HepG2 (cell line): ENCODE results near the gene THBS4. TPM values are rescaled to one million over a fixed set of nuclear protein-coding genes. Genes with fewer than 3 reads are reported as not detected.

ENCODE experiments used
- ATAC-seq: fragments of 200-7000 bp; cut with Tn5 transposase; 3 replicates; pipeline ENCODE4 v1.9.1; 2020; ENCODE audit warnings: mild to moderate bottlenecking, moderate library complexity
- BruUV-seq: library from RNA; stranded (reverse); fragments of 400-500 nt; replicated peaks from 2 replicates; lab custom pipeline; 2021; lab: Mats Ljungman, UMichigan
- CTCF ChIA-PET: fragments of 300-600 bp; formaldehyde crosslinking; extraction: SDS; loops from one replicate; lab custom pipeline; 2021; ENCODE audit warnings: low total read pairs, inconsistent platforms, low intra/inter-chr PET ratio; lab: Yijun Ruan, JAX
- POLR2A ChIA-PET: fragments of 350-600 bp; sonication (Branson Sonifier 250); formaldehyde crosslinking; loops from one replicate; lab custom pipeline; 2020; ENCODE audit warnings: antibody characterized with exemption, inconsistent platforms; lab: Yijun Ruan, JAX
- DNase-seq: peaks from one replicate; pipeline ENCODE4 v3.0.0-alpha.2; 2015; ENCODE audit warnings: low spot score
- FAIRE-seq: peaks from 3 replicates; lab custom pipeline; 2011; peaks lifted over from hg19 to GRCh38; lab: Jason Lieb, UNC
- H2AFZ ChIP-seq: one replicate; pipeline ENCODE4 v1.6.1; 2011; ENCODE audit warnings: low read length, inconsistent platforms
- H3K27ac ChIP-seq: fragments of 300-600 bp; 3 replicates; pipeline ENCODE4 v1.8.0; 2011; ENCODE audit warnings: mixed run types, mild to moderate bottlenecking, mixed read lengths, low read length, inconsistent platforms; ENCODE audit not compliant: insufficient read depth; ENCODE audit errors: extremely low read length
- H3K27me3 ChIP-seq, 2 experiments: fragments of 200-600 bp in 1 of 2; 2 replicates in 1 of 2; 3 replicates in 1 of 2; pipeline versions ENCODE4 v1.6.0 to v1.8.0; 2011; ENCODE audit warnings: low read length in 2 of 2, mild to moderate bottlenecking in 2 of 2, moderate library complexity in 2 of 2, inconsistent platforms in 1 of 2; ENCODE audit not compliant: insufficient read depth in 2 of 2, control insufficient read depth in 1 of 2
- H3K36me3 ChIP-seq, 2 experiments: fragments of 200-600 bp in 1 of 2; replicated peaks in 1 of 2; 2 replicates in 1 of 2; 3 replicates in 1 of 2; pipeline versions ENCODE4 v1.5.1 to v1.8.0; 2011; ENCODE audit warnings: low read length in 2 of 2, inconsistent platforms in 1 of 2; ENCODE audit not compliant: insufficient read depth in 2 of 2, control insufficient read depth in 1 of 2
- H3K4me1 ChIP-seq: 2 replicates; pipeline ENCODE4 v1.5.1; 2012; ENCODE audit warnings: low read length, inconsistent platforms; ENCODE audit not compliant: insufficient read depth
- H3K4me2 ChIP-seq: 2 replicates; pipeline ENCODE4 v1.6.0; 2011; ENCODE audit warnings: low read depth, low read length, inconsistent platforms
- H3K4me3 ChIP-seq, 3 experiments: fragments of 200-600 bp in 1 of 3; sonication (generic), shearing (Covaris generic) in 1 of 3; replicated peaks in 1 of 3; 2 replicates each; pipeline ENCODE4 v1.5.1; 2011 to 2016; ENCODE audit warnings: low read length in 3 of 3, inconsistent platforms in 2 of 3, low read depth in 2 of 3, mild to moderate bottlenecking in 2 of 3, control low read depth in 1 of 3, mixed read lengths in 1 of 3; ENCODE audit not compliant: insufficient read depth in 1 of 3
- H3K79me2 ChIP-seq: one replicate; pipeline ENCODE4 v1.6.1; 2011; ENCODE audit warnings: low read length, inconsistent platforms; ENCODE audit not compliant: insufficient read depth
- H3K9ac ChIP-seq: 2 replicates; pipeline ENCODE4 v1.6.0; 2011; ENCODE audit warnings: mild to moderate bottlenecking, low read depth, low read length, inconsistent platforms; ENCODE audit not compliant: insufficient read depth
- H3K9me3 ChIP-seq: 2 replicates; pipeline ENCODE4 v1.5.1; 2012; ENCODE audit warnings: mild to moderate bottlenecking, low read length
- H4K20me1 ChIP-seq: 2 replicates; pipeline ENCODE4 v1.6.0; 2011; ENCODE audit warnings: inconsistent platforms, mild to moderate bottlenecking, low read length, moderate library complexity; ENCODE audit not compliant: insufficient read depth
- MIER3 ChIP-seq: IDR thresholded peaks from 2 replicates; pipeline ENCODE4 v1.6.1; 2016; ENCODE audit warnings: missing compliant biosample characterization, borderline replicate concordance
- U2AF1 ChIP-seq: fragments of 200-400 bp; formaldehyde crosslinking; optimal IDR thresholded peaks from 2 replicates; pipeline ENCODE3; 2017; ENCODE audit warnings: mild to moderate bottlenecking, low read depth, low read length
- ZNF234 ChIP-seq: sonication (generic); formaldehyde crosslinking; conservative IDR thresholded peaks from 2 replicates; pipeline ENCODE4 v1.5.1; 2020; ENCODE audit warnings: mild to moderate bottlenecking, missing genetic modification reagents
- ZNF446 ChIP-seq: sonication (generic); formaldehyde crosslinking; IDR thresholded peaks from 2 replicates; pipeline ENCODE4 v1.5.0; 2020; ENCODE audit warnings: mild to moderate bottlenecking, missing genetic modification reagents
- ZNF782 ChIP-seq: sonication (generic); formaldehyde crosslinking; IDR thresholded peaks from 2 replicates; pipeline ENCODE4 v1.4.0; 2020; ENCODE audit warnings: missing genetic modification reagents, mild to moderate bottlenecking, borderline replicate concordance
- ZNF850 ChIP-seq: sonication (generic); formaldehyde crosslinking; conservative IDR thresholded peaks from 2 replicates; pipeline ENCODE4 v1.9.0; 2021; ENCODE audit warnings: mild to moderate bottlenecking, missing genetic modification reagents
- WGBS: methylation state at CpG from one replicate; pipeline ENCODE4 v1.1.6; 2017; ENCODE audit warnings: low lambda C conversion rate; 5-methylcytosine and 5-hydroxymethylcytosine counted together
- in situ Hi-C: cut with HindIII; loops from 2 replicates; pipeline ENCODE4 v1.10.0; 2017; ENCODE audit warnings: low pct_unique_long_range_greater_than_20kb; ENCODE audit not compliant: extremely low pct_ligation_motif_present
- intact Hi-C: fragments of 100-400 bp; cut with micrococcal nuclease; formaldehyde crosslinking; loops from one replicate; pipeline ENCODE4 v1.10.0; 2022; ENCODE audit not compliant: unreplicated experiment
- polyA plus RNA-seq, 8 experiments: library from polyadenylated mRNA; depleted of rRNA in 3 of 8; stranded (reverse) in 7 of 8; unstranded in 1 of 8; fragments of >200 nt; fragmentation: Illumina TruSeq in 4 of 8; extraction: Trizol in 4 of 8; gene quantifications; 2 replicates each; pipeline versions ENCODE4 v1.2.1 to v1.2.3, GENCODE V29; 2011 to 2016; ENCODE audit warnings: low read depth in 4 of 8, missing spikeins in 1 of 8, mixed read lengths in 1 of 8; ENCODE audit not compliant: insufficient read depth in 1 of 8
- total RNA-seq, 5 experiments: library from RNA; depleted of rRNA; stranded (reverse); fragments of >200 nt; fragmentation: Illumina TruSeq; extraction: Trizol; gene quantifications; 2 replicates each; pipeline ENCODE4 v1.2.3, GENCODE V29; 2016; ENCODE audit warnings: low read depth in 1 of 5
- TF ChIP-seq, protein P1 (sequence below): sonication (generic); formaldehyde crosslinking; IDR thresholded peaks from 2 replicates; pipeline ENCODE4 v1.4.0; 2020; ENCODE audit warnings: missing genetic modification reagents

Gene THBS4
- total and polyA plus RNA-seq, 2 of the 13 experiments (the other 11 are each of a cell fraction or from before 2014, with no cell fraction given) = 0.60 to 1.2 TPM

- no peak overlapping the region for H3K9ac ChIP-seq
- peaks cover 8% of the 10 kb centered on the region for H3K4me1 ChIP-seq
- no peaks in the 10 kb centered on the region for H3K9me3 ChIP-seq
- no peaks in the 10 kb centered on the region for H4K20me1 ChIP-seq
- ATAC-seq (no peak), FAIRE-seq (no peak), DNase-seq (no peak)
- no peak overlapping the region for H2AFZ ChIP-seq
- 0 out of 5 replicates have a peak, but pooled peaks cover 0 to 8% of the 10 kb centered on the region in 2 experiments for H3K27me3 ChIP-seq
- BruUV-seq = no TSS peak
- H3K4me3 ChIP-seq = no peak overlapping the region
- intact Hi-C loops = no loop called here
- in situ Hi-C loops = no loop called here
- POLR2A ChIA-PET = no interaction called here
- H3K36me3 ChIP-seq = no peaks in the 10 kb centered on the region
- H3K79me2 ChIP-seq = no peaks in the 10 kb centered on the region
- no peak overlapping the region for H3K4me2 ChIP-seq
- WGBS = 19% methylated on average over 3 of the region's 3 CpGs
- CTCF ChIA-PET = no interaction called here
- TF ChIP-seq U2AF1 (no peak), ZNF850 (no peak), ZNF234 (no peak), MIER3 (CRISPR knock-in tag) (no peak), ZNF446 (CRISPR knock-in tag) (no peak), ZNF782 (CRISPR knock-in tag) (no peak)
- TF ChIP-seq, protein P1, sequence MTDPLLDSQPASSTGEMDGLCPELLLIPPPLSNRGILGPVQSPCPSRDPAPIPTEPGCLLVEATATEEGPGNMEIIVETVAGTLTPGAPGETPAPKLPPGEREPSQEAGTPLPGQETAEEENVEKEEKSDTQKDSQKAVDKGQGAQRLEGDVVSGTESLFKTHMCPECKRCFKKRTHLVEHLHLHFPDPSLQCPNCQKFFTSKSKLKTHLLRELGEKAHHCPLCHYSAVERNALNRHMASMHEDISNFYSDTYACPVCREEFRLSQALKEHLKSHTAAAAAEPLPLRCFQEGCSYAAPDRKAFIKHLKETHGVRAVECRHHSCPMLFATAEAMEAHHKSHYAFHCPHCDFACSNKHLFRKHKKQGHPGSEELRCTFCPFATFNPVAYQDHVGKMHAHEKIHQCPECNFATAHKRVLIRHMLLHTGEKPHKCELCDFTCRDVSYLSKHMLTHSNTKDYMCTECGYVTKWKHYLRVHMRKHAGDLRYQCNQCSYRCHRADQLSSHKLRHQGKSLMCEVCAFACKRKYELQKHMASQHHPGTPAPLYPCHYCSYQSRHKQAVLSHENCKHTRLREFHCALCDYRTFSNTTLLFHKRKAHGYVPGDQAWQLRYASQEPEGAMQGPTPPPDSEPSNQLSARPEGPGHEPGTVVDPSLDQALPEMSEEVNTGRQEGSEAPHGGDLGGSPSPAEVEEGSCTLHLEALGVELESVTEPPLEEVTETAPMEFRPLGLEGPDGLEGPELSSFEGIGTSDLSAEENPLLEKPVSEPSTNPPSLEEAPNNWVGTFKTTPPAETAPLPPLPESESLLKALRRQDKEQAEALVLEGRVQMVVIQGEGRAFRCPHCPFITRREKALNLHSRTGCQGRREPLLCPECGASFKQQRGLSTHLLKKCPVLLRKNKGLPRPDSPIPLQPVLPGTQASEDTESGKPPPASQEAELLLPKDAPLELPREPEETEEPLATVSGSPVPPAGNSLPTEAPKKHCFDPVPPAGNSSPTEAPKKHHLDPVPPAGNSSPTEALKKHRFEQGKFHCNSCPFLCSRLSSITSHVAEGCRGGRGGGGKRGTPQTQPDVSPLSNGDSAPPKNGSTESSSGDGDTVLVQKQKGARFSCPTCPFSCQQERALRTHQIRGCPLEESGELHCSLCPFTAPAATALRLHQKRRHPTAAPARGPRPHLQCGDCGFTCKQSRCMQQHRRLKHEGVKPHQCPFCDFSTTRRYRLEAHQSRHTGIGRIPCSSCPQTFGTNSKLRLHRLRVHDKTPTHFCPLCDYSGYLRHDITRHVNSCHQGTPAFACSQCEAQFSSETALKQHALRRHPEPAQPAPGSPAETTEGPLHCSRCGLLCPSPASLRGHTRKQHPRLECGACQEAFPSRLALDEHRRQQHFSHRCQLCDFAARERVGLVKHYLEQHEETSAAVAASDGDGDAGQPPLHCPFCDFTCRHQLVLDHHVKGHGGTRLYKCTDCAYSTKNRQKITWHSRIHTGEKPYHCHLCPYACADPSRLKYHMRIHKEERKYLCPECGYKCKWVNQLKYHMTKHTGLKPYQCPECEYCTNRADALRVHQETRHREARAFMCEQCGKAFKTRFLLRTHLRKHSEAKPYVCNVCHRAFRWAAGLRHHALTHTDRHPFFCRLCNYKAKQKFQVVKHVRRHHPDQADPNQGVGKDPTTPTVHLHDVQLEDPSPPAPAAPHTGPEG (CRISPR knock-in tag) = no peak
- no peak overlapping the region for H3K27ac ChIP-seq
Observed at GRCh38 chr5:80069918-80070318, 34.8 kb downstream of the THBS4 start.
